OCI-LY7 (cell line): ENCODE results near the gene PRR14L. TPM values are rescaled to one million over a fixed set of nuclear protein-coding genes. Genes with fewer than 3 reads are reported as not detected.

Experiments
- BruUV-seq: library from RNA; stranded (reverse); fragments of 400-500 nt; replicated peaks from 2 replicates; lab custom pipeline; 2021; lab: Mats Ljungman, UMichigan
- CTCF ChIA-PET: fragments of 300-600 bp; sonication (Branson Sonifier 250); formaldehyde crosslinking; loops from one replicate; lab custom pipeline; 2022; ENCODE audit warnings: antibody characterized with exemption; ENCODE audit not compliant: unreplicated experiment; lab: Charles Lee
- POLR2A ChIA-PET: fragments of 300-600 bp; sonication (Branson Sonifier 250); formaldehyde crosslinking; loops from one replicate; lab custom pipeline; 2022; ENCODE audit warnings: antibody characterized with exemption; lab: Charles Lee
- DNase-seq: peaks from one replicate; pipeline ENCODE4 v3.0.0-alpha.2; 2015; ENCODE audit warnings: low spot score
- H2AFZ ChIP-seq: fragments of 200-600 bp; sonication (generic), shearing (Covaris generic); 2 replicates; pipeline ENCODE4 v1.6.1; 2014; ENCODE audit warnings: mild to moderate bottlenecking, antibody characterized with exemption, low read length, moderate library complexity
- H3K27ac ChIP-seq: fragments of 200-600 bp; sonication (generic); 2 replicates; pipeline ENCODE4 v1.5.1; 2014; ENCODE audit warnings: mixed run types, low read depth, mild to moderate bottlenecking, moderate library complexity, low read length, inconsistent platforms; ENCODE audit not compliant: poor library complexity, severe bottlenecking
- H3K36me3 ChIP-seq: fragments of 200-600 bp; sonication (generic); 2 replicates; pipeline ENCODE4 v1.6.1; 2014; ENCODE audit warnings: mild to moderate bottlenecking, antibody characterized with exemption, low read length, moderate library complexity, mixed read lengths; ENCODE audit not compliant: insufficient read depth
- H3K4me1 ChIP-seq: fragments of 200-600 bp; sonication (generic); 2 replicates; pipeline ENCODE4 v1.5.1; 2014; ENCODE audit warnings: mild to moderate bottlenecking, low read length; ENCODE audit not compliant: insufficient read depth, poor library complexity, severe bottlenecking
- H3K4me2 ChIP-seq: fragments of 200-600 bp; sonication (generic); 2 replicates; pipeline ENCODE4 v1.6.1; 2014; ENCODE audit warnings: mild to moderate bottlenecking, low read length
- H3K4me3 ChIP-seq: fragments of 200-600 bp; sonication (generic); 2 replicates; pipeline ENCODE4 v1.5.1; 2014; ENCODE audit warnings: mild to moderate bottlenecking, low read depth, low read length; ENCODE audit not compliant: poor library complexity, severe bottlenecking
- H3K79me2 ChIP-seq: fragments of 200-600 bp; sonication (generic); 2 replicates; pipeline ENCODE4 v1.6.1; 2016; ENCODE audit warnings: low read depth, mild to moderate bottlenecking, low read length, moderate library complexity, mixed read lengths; ENCODE audit not compliant: insufficient read depth
- H3K9me2 ChIP-seq: fragments of 200-600 bp; sonication (generic); 2 replicates; pipeline ENCODE4 v1.6.1; 2016; ENCODE audit warnings: mild to moderate bottlenecking, low read length, mixed read lengths; ENCODE audit not compliant: insufficient read depth
- H3K9me3 ChIP-seq: fragments of 200-600 bp; sonication (generic); 2 replicates; pipeline ENCODE4 v1.6.1; 2014; ENCODE audit warnings: mild to moderate bottlenecking, mixed run types, low read length, mixed read lengths
- H4K20me1 ChIP-seq: fragments of 200-600 bp; sonication (generic); 2 replicates; pipeline ENCODE4 v1.6.1; 2014; ENCODE audit warnings: mild to moderate bottlenecking, antibody characterized with exemption, low read length, moderate library complexity, mixed read lengths; ENCODE audit not compliant: insufficient read depth
- CTCF ChIP-seq: fragments of 200-600 bp; sonication (generic); conservative IDR thresholded peaks from 2 replicates; pipeline ENCODE4 v1.5.1; 2014; ENCODE audit warnings: mild to moderate bottlenecking, antibody characterized with exemption, low read length, moderate library complexity, mixed read lengths
- EZH2phosphoT487 ChIP-seq: fragments of 200-600 bp; sonication (generic); IDR thresholded peaks from 2 replicates; pipeline ENCODE4 v1.6.1; 2018; ENCODE audit warnings: low read depth, borderline replicate concordance, mild to moderate bottlenecking, mixed run types, antibody characterized with exemption, low read length, moderate library complexity, mixed read lengths
- intact Hi-C: fragments of 100-400 bp; cut with micrococcal nuclease; formaldehyde crosslinking; loops from one replicate; pipeline ENCODE4 v1.10.0; 2022; ENCODE audit not compliant: unreplicated experiment
- total RNA-seq, 2 experiments: library from RNA; depleted of rRNA in 1 of 2; stranded (reverse); fragments of >200 nt in 1 of 2; shearing (Covaris generic) in 1 of 2; gene quantifications; 2 replicates each; pipeline ENCODE4 v1.2.3, GENCODE V29; 2014 to 2022

PRR14L gene
- total RNA-seq, 2 experiments from 2014 or later = 21.9 to 51.1 TPM

GRCh38 chr22:31789803-31790202 is 39.9 kb upstream of the PRR14L start:
- no peaks in the 10 kb centered on the region for H3K9me3 ChIP-seq
- peak overlapping the region; percentile 11 for H3K4me3 ChIP-seq
- H3K36me3 ChIP-seq = peaks cover 52% of the 10 kb centered on the region
- H3K4me1 ChIP-seq = peaks cover 33% of the 10 kb centered on the region
- no TSS peak for BruUV-seq
- CTCF ChIA-PET = interaction anchor here (0.6 kb wide), 1 partner anchor 26 kb away, joined by 3 read pairs; no protein-coding TSS in a partner anchor
- no peak overlapping the region for H2AFZ ChIP-seq
- TF ChIP-seq EZH2phosphoT487 (no peak), CTCF (no peak)
- POLR2A ChIA-PET = interaction anchor here (0.6 kb wide), 1 partner anchor 53 kb away, joined by 4 read pairs; no protein-coding TSS in a partner anchor
- no peaks in the 10 kb centered on the region for H3K9me2 ChIP-seq
- intact Hi-C loops = loop anchor here (5.0 kb wide), 1 partner anchor 38 kb away; the partner anchor contains the start of genes DEPDC5 and PRR14L
- H3K27ac ChIP-seq = peak overlapping the region; percentile 80
- H3K4me2 ChIP-seq = peak overlapping the region; percentile 66
- DNase-seq = peak; percentile 36
- H3K79me2 ChIP-seq = no peaks in the 10 kb centered on the region
- no peaks in the 10 kb centered on the region for H4K20me1 ChIP-seq

- Histone ChIP-seq H3K36me3 (peaks cover 77% of the 10 kb centered on the region), H3K9me2 (no peaks in the 10 kb centered on the region), H3K4me1 (no peaks in the 10 kb centered on the region), H3K9me3 (no peaks in the 10 kb centered on the region), H3K4me3 (no peak overlapping the region), H4K20me1 (no peaks in the 10 kb centered on the region), H3K27ac (no peak overlapping the region), H3K79me2 (no peaks in the 10 kb centered on the region), H3K4me2 (no peak overlapping the region), H2AFZ (no peak overlapping the region)
- POLR2A ChIA-PET = interaction anchor here (0.7 kb wide), 1 partner anchor 99 kb away, joined by 4 read pairs; no protein-coding TSS in a partner anchor
- no peak for DNase-seq
- intact Hi-C loops = no loop called here
- BruUV-seq = no TSS peak
- CTCF ChIA-PET = no interaction called here
- TF ChIP-seq CTCF (no peak), EZH2phosphoT487 (no peak)
Measured at GRCh38 chr22:31776231-31776630, 26.3 kb upstream of the PRR14L start.

- no peaks in the 10 kb centered on the region for H3K9me2 ChIP-seq
- BruUV-seq = no TSS peak
- no peak for TF ChIP-seq EZH2phosphoT487
- TF ChIP-seq CTCF = no peak
- no peak for DNase-seq
- no peak overlapping the region for H3K27ac ChIP-seq
- no peaks in the 10 kb centered on the region for H3K9me3 ChIP-seq
- POLR2A ChIA-PET = interaction anchor here (0.7 kb wide), 1 partner anchor 90 kb away, joined by 3 read pairs; no protein-coding TSS in a partner anchor
- H4K20me1 ChIP-seq = no peaks in the 10 kb centered on the region
- no peak overlapping the region for H2AFZ ChIP-seq
- H3K36me3 ChIP-seq = peaks cover 81% of the 10 kb centered on the region
- no peak overlapping the region for H3K4me2 ChIP-seq
- H3K79me2 ChIP-seq = no peaks in the 10 kb centered on the region
- CTCF ChIA-PET = no interaction called here
- intact Hi-C loops = no loop called here
- no peaks in the 10 kb centered on the region for H3K4me1 ChIP-seq
- no peak overlapping the region for H3K4me3 ChIP-seq
Measured at GRCh38 chr22:31773416-31773815, 23.5 kb upstream of the PRR14L start.
